ENCODE measurements around the gene OR2H1. TPM values are rescaled to one million over a fixed set of nuclear protein-coding genes. Genes with fewer than 3 reads are reported as not detected.

Gene OR2H1
- total and polyA plus RNA-seq, 9 of the 15 experiments (the other 6 are each of a cell fraction or from before 2014, with no cell fraction given) = not detected

- TF ChIP-seq ZBTB40 (IDR thresholded peaks at IDR 0.05) (no peak), ZBTB40 (CRISPR knock-in tag; IDR thresholded peaks at IDR 0.05) (no peak), CHCHD3 (CRISPR knock-in tag; IDR thresholded peaks at IDR 0.05) (no peak), THRA (IDR thresholded peaks at IDR 0.05) (no peak), ZNF316 (IDR thresholded peaks at IDR 0.05) (no peak), ZNF592 (IDR thresholded peaks at IDR 0.05) (no peak), CC2D1A (IDR thresholded peaks at IDR 0.05) (no peak), HNRNPL (IDR thresholded peaks at IDR 0.05; ENCODE audit: low read depth, low read length) (no peak), PHF21A (IDR thresholded peaks at IDR 0.05; ENCODE audit: borderline replicate concordance, low read depth) (no peak), RB1 (IDR thresholded peaks at IDR 0.05; ENCODE audit: low read depth) (no peak), BDP1 (IDR thresholded peaks at IDR 0.05; ENCODE audit: insufficient read depth, insufficient read length) (no peak), ZNF785 (CRISPR knock-in tag; IDR thresholded peaks at IDR 0.05) (no peak), RBFOX2 (IDR thresholded peaks at IDR 0.05; ENCODE audit: low read depth, low read length) (no peak), CCNT2 (IDR thresholded peaks at IDR 0.05; ENCODE audit: borderline replicate concordance, extremely low read depth, insufficient read length, low read depth, low read length) (peak; percentile 65), CAMTA2 (CRISPR knock-in tag; conservative IDR thresholded peaks at IDR 0.05) (no peak), PTBP1 (IDR thresholded peaks at IDR 0.05; ENCODE audit: low read depth, low read length) (no peak)
These were observed 33.6 kb downstream of the OR2H1 start (continued) for GRCh38 chr6:29490552-29490951.
